ENCODE measurements around the gene APP. TPM values are rescaled to one million over a fixed set of nuclear protein-coding genes. Genes with fewer than 3 reads are reported as not detected.

Gene APP
- total RNA-seq, 2 donors from 2014 or later, result 506 to 721 TPM

DNA sequence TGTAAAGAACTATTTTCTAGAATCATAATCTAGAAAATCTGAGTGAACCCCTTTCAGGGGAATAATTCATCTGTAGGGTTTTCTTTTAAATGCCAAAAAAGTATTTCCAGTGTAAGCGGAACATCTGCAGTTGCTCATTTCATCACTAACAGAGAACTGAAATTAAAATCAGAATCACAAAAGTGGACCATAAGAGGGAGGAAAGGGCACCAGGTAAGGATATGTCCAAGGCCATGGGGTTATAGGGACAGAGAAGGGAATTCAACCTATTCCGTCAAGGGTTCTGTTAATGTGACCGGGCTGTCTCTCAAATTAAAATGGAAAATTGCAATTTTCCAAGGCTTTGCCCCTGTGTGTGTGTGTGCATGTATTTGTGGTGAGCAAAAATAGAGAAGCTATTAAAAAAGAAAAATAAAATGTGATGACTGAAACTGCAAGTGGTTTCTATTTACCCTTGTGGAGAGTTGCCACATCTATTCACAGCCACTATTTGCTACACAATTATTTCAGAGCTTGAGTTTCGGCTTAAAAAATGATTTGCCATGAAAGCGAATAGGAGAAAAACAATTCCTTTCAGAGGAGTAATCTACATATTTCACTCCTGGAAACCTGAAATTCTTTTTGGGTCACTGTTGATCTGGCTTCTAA lies 53.1 kb downstream of the APP start:
- DNase-seq, result no peak
- H3K27me3 ChIP-seq, result no peaks in the 10 kb centered on the region
- intact Hi-C loops (cut with DNase I), result no loop called here
- no peaks in the 10 kb centered on the region for H3K4me1 ChIP-seq
- TF ChIP-seq, protein P1, sequence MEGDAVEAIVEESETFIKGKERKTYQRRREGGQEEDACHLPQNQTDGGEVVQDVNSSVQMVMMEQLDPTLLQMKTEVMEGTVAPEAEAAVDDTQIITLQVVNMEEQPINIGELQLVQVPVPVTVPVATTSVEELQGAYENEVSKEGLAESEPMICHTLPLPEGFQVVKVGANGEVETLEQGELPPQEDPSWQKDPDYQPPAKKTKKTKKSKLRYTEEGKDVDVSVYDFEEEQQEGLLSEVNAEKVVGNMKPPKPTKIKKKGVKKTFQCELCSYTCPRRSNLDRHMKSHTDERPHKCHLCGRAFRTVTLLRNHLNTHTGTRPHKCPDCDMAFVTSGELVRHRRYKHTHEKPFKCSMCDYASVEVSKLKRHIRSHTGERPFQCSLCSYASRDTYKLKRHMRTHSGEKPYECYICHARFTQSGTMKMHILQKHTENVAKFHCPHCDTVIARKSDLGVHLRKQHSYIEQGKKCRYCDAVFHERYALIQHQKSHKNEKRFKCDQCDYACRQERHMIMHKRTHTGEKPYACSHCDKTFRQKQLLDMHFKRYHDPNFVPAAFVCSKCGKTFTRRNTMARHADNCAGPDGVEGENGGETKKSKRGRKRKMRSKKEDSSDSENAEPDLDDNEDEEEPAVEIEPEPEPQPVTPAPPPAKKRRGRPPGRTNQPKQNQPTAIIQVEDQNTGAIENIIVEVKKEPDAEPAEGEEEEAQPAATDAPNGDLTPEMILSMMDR (IDR thresholded peaks at IDR 0.05), result no peak
- no peak overlapping the region for H3K27ac ChIP-seq
- no peak overlapping the region for H3K4me3 ChIP-seq
- no peaks in the 10 kb centered on the region for H3K36me3 ChIP-seq
- H3K9me3 ChIP-seq, result no peaks in the 10 kb centered on the region
- H3K9ac ChIP-seq (ENCODE audit: low read depth in 2 of 2, low read length in 2 of 2), result no peak overlapping the region

DNA sequence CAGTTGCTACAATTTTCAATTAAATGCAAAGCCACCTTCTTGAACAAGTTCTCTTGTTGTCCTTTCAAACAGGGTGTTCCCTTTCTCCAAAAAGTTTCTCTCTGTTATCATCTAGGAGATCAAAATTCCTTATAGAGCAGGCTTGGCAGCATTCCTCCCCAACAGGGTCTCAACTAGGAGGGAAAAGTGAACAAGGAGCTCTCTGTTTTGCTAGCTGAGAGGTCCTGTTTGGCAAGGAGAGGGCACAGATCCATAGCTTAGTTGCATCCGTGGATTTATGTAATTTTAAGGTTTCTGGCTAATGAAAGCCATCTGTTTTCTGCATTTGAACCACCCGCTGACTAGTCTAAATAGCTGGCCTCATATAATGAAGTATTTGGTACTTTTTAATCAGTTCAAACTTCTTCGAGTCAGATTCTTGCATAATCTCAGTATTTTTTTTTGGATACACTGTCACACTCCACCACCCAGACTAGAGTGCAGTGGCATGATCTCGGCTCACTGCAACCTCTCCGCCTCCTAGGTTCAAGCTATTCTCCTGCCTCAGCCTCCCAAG lies 54.0 kb downstream of the APP start:
- no peaks in the 10 kb centered on the region for H3K9me3 ChIP-seq
- TF ChIP-seq, protein P1 (IDR thresholded peaks at IDR 0.05), result no peak
- DNase-seq, result no peak
- intact Hi-C loops (cut with DNase I), result no loop called here
- no peaks in the 10 kb centered on the region for H3K4me1 ChIP-seq
- no peaks in the 10 kb centered on the region for H3K27me3 ChIP-seq
- H3K4me3 ChIP-seq, result no peak overlapping the region
- H3K9ac ChIP-seq (ENCODE audit: low read depth in 2 of 2, low read length in 2 of 2), result no peak overlapping the region
- no peak overlapping the region for H3K27ac ChIP-seq
- H3K36me3 ChIP-seq, result no peaks in the 10 kb centered on the region

DNA sequence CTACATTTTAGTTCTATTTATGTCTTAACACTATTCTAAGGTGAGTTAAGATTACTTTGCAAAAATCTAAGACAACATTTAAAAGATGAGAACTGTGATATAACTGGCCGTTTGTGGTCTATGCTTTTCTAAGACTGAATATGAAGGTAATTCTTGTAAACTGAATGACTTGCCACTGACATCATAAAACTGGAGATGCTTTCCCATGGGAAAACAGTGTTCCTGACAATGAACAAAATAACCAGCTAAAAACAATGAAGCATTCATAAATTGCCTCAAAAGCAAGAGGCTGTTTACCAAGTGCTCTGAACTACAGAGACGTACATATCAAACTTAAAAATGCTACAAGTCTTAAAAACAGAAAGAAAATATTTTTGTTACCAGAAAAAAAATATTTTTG lies 54.7 kb downstream of the APP start:
- TF ChIP-seq, protein P1 (IDR thresholded peaks at IDR 0.05), result no peak
- no peaks in the 10 kb centered on the region for H3K27me3 ChIP-seq
- H3K4me1 ChIP-seq, result no peaks in the 10 kb centered on the region
- H3K4me3 ChIP-seq, result no peak overlapping the region
- intact Hi-C loops (cut with DNase I), result no loop called here
- H3K9me3 ChIP-seq, result no peaks in the 10 kb centered on the region
- H3K36me3 ChIP-seq, result no peaks in the 10 kb centered on the region
- no peak overlapping the region for H3K9ac ChIP-seq (ENCODE audit: low read depth in 2 of 2, low read length in 2 of 2)
- no peak for DNase-seq
- H3K27ac ChIP-seq, result no peak overlapping the region

DNA sequence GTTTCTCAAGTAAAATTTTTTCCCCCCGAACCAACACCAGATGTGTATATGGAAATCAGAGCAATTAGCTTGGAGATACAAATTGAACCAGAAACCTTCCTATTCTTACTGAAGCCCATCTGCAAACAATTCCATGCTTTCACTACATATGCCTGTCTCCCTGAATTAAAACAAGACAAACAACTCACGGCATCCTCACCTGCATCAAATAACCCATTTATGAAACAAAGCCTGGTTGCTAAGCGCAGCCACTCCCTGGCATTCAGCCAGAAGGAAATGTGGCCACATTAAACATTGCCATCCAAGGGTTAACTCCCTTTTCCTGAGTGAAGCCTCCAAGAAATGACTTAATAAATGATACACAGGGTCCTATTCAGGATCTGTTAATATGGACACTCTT lies 55.3 kb downstream of the APP start:
- no peak overlapping the region for H3K27ac ChIP-seq
- no peak for DNase-seq
- no peaks in the 10 kb centered on the region for H3K4me1 ChIP-seq

DNA sequence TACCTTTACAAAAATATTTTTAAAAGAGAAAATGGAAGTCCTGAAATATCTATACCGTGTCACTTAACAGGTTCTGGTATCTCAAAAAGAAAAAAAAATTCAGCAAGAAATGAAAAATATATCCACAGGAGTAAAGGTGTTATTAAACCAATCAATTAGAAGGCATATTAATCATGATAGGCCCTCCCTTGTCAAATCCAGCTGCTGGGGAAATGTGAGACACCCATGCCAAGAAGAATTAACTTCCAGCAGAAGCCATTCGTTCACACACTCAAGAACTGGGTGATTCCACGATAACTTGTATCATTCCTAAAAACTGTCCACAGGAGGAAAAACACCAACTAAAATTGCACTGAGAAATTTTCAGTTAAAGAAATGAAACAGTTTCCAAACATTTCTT lies 57.6 kb downstream of the APP start:
- no peaks in the 10 kb centered on the region for H3K36me3 ChIP-seq
- H3K4me1 ChIP-seq, result no peaks in the 10 kb centered on the region
- no peaks in the 10 kb centered on the region for H3K9me3 ChIP-seq
- DNase-seq, result no peak
- H3K27ac ChIP-seq, result no peak overlapping the region
- TF ChIP-seq, protein P1 (IDR thresholded peaks at IDR 0.05), result no peak
- no peak overlapping the region for H3K4me3 ChIP-seq
- H3K27me3 ChIP-seq, result no peaks in the 10 kb centered on the region
- intact Hi-C loops (cut with DNase I), result no loop called here
- H3K9ac ChIP-seq (ENCODE audit: low read depth in 2 of 2, low read length in 2 of 2), result no peak overlapping the region

More for the DNA sequence above, 55.3 kb downstream of the APP start:
- no peaks in the 10 kb centered on the region for H3K36me3 ChIP-seq
- H3K27me3 ChIP-seq, result no peaks in the 10 kb centered on the region
- H3K4me3 ChIP-seq, result no peak overlapping the region
- H3K9me3 ChIP-seq, result no peaks in the 10 kb centered on the region
- intact Hi-C loops (cut with DNase I), result no loop called here
- H3K9ac ChIP-seq (ENCODE audit: low read depth in 2 of 2, low read length in 2 of 2), result no peak overlapping the region
- TF ChIP-seq, protein P1 (IDR thresholded peaks at IDR 0.05), result no peak

Measured in colonic mucosa (tissue), 4 donors.